Measurements from ENCODE around the gene MEIS2.

Gene MEIS2

GRCh38 chr15:36977659-36978058, 122.7 kb downstream of the MEIS2 start:
- Mint-ChIP-seq H3K9me3 (peaks cover 1% of the 10 kb centered on the region), H3K27ac (no peak overlapping the region), H3K4me1 (no peaks in the 10 kb centered on the region), H3K27me3 (no peaks in the 10 kb centered on the region), H3K4me3 (no peak overlapping the region), H3K36me3 (no peaks in the 10 kb centered on the region)
- ATAC-seq, result no peak

GRCh38 chr15:36972704-36973103, 127.6 kb downstream of the MEIS2 start:
- Mint-ChIP-seq H3K27me3 (no peaks in the 10 kb centered on the region), H3K36me3 (no peaks in the 10 kb centered on the region), H3K4me3 (no peak overlapping the region), H3K9me3 (no peaks in the 10 kb centered on the region), H3K4me1 (no peaks in the 10 kb centered on the region), H3K27ac (no peak overlapping the region)
- no peak for ATAC-seq

GRCh38 chr15:36970522-36970921, 129.8 kb downstream of the MEIS2 start:
- ATAC-seq, result no peak
- H3K9me3 Mint-ChIP-seq, result no peaks in the 10 kb centered on the region
- no peak overlapping the region for H3K4me3 Mint-ChIP-seq
- H3K36me3 Mint-ChIP-seq, result no peaks in the 10 kb centered on the region
- no peaks in the 10 kb centered on the region for H3K4me1 Mint-ChIP-seq
- H3K27ac Mint-ChIP-seq, result no peak overlapping the region
- no peaks in the 10 kb centered on the region for H3K27me3 Mint-ChIP-seq

GRCh38 chr15:36967929-36968328, 132.4 kb downstream of the MEIS2 start:
- no peaks in the 10 kb centered on the region for H3K27me3 Mint-ChIP-seq

GRCh38 chr15:36966708-36967107, 133.6 kb downstream of the MEIS2 start:
- Mint-ChIP-seq H3K4me1 (no peaks in the 10 kb centered on the region), H3K27me3 (no peaks in the 10 kb centered on the region)

More at GRCh38 chr15:36967929-36968328, 132.4 kb downstream of the MEIS2 start:
- H3K4me1 Mint-ChIP-seq, result no peaks in the 10 kb centered on the region
- H3K4me3 Mint-ChIP-seq, result no peak overlapping the region
- no peaks in the 10 kb centered on the region for H3K9me3 Mint-ChIP-seq
- no peaks in the 10 kb centered on the region for H3K36me3 Mint-ChIP-seq
- no peak overlapping the region for H3K27ac Mint-ChIP-seq
- no peak for ATAC-seq

GRCh38 chr15:36965570-36966342, 134.6 kb downstream of the MEIS2 start:
- no peaks in the 10 kb centered on the region for H3K4me1 Mint-ChIP-seq
- no peaks in the 10 kb centered on the region for H3K27me3 Mint-ChIP-seq
- H3K36me3 Mint-ChIP-seq, result no peaks in the 10 kb centered on the region
- no peaks in the 10 kb centered on the region for H3K9me3 Mint-ChIP-seq
- no peak for ATAC-seq
- H3K4me3 Mint-ChIP-seq, result no peak overlapping the region
- H3K27ac Mint-ChIP-seq, result no peak overlapping the region

More at GRCh38 chr15:36966708-36967107, 133.6 kb downstream of the MEIS2 start:
- H3K27ac Mint-ChIP-seq, result no peak overlapping the region
- H3K4me3 Mint-ChIP-seq, result no peak overlapping the region
- ATAC-seq, result peak; percentile 45
- H3K36me3 Mint-ChIP-seq, result no peaks in the 10 kb centered on the region
- no peaks in the 10 kb centered on the region for H3K9me3 Mint-ChIP-seq

GRCh38 chr15:36964626-36965025, 135.7 kb downstream of the MEIS2 start:
- Mint-ChIP-seq H3K27me3 (no peaks in the 10 kb centered on the region), H3K27ac (no peak overlapping the region), H3K9me3 (no peaks in the 10 kb centered on the region), H3K4me3 (no peak overlapping the region), H3K36me3 (no peaks in the 10 kb centered on the region), H3K4me1 (no peaks in the 10 kb centered on the region)
- ATAC-seq, result no peak

GRCh38 chr15:36961956-36962355, 138.4 kb downstream of the MEIS2 start:
- no peaks in the 10 kb centered on the region for H3K36me3 Mint-ChIP-seq
- H3K4me3 Mint-ChIP-seq, result no peak overlapping the region
- H3K27ac Mint-ChIP-seq, result no peak overlapping the region
- no peak for ATAC-seq
- H3K4me1 Mint-ChIP-seq, result no peaks in the 10 kb centered on the region
- no peaks in the 10 kb centered on the region for H3K27me3 Mint-ChIP-seq
- no peaks in the 10 kb centered on the region for H3K9me3 Mint-ChIP-seq

- no peak overlapping the region for H3K27ac Mint-ChIP-seq
- no peak for ATAC-seq
- no peaks in the 10 kb centered on the region for H3K9me3 Mint-ChIP-seq
- no peak overlapping the region for H3K4me3 Mint-ChIP-seq
- H3K4me1 Mint-ChIP-seq, result no peaks in the 10 kb centered on the region
- H3K36me3 Mint-ChIP-seq, result no peaks in the 10 kb centered on the region
- no peaks in the 10 kb centered on the region for H3K27me3 Mint-ChIP-seq
These were observed 139.5 kb downstream of the MEIS2 start for GRCh38 chr15:36960947-36961227.

- Mint-ChIP-seq H3K36me3 (no peaks in the 10 kb centered on the region), H3K4me3 (no peak overlapping the region), H3K4me1 (no peaks in the 10 kb centered on the region)
These were observed 140.0 kb downstream of the MEIS2 start for GRCh38 chr15:36960179-36960946.

GRCh38 chr15:36959746-36960145, 140.6 kb downstream of the MEIS2 start:
- Mint-ChIP-seq H3K4me1 (no peaks in the 10 kb centered on the region), H3K27me3 (no peaks in the 10 kb centered on the region), H3K9me3 (no peaks in the 10 kb centered on the region), H3K4me3 (no peak overlapping the region), H3K27ac (no peak overlapping the region), H3K36me3 (no peaks in the 10 kb centered on the region)
- no peak for ATAC-seq

More at GRCh38 chr15:36960179-36960946, 140.0 kb downstream of the MEIS2 start:
- Mint-ChIP-seq H3K27ac (no peak overlapping the region), H3K27me3 (no peaks in the 10 kb centered on the region), H3K9me3 (no peaks in the 10 kb centered on the region)
- no peak for ATAC-seq

GRCh38 chr15:36958606-36959005, 141.7 kb downstream of the MEIS2 start:
- no peak for ATAC-seq
- Mint-ChIP-seq H3K4me3 (no peak overlapping the region), H3K9me3 (no peaks in the 10 kb centered on the region), H3K4me1 (no peaks in the 10 kb centered on the region), H3K36me3 (no peaks in the 10 kb centered on the region), H3K27ac (no peak overlapping the region), H3K27me3 (no peaks in the 10 kb centered on the region)

GRCh38 chr15:36954486-36954885, 145.9 kb downstream of the MEIS2 start:
- H3K4me1 Mint-ChIP-seq, result no peaks in the 10 kb centered on the region
- no peaks in the 10 kb centered on the region for H3K9me3 Mint-ChIP-seq
- no peaks in the 10 kb centered on the region for H3K27me3 Mint-ChIP-seq
- H3K4me3 Mint-ChIP-seq, result no peak overlapping the region
- H3K27ac Mint-ChIP-seq, result no peak overlapping the region
- H3K36me3 Mint-ChIP-seq, result no peaks in the 10 kb centered on the region
- ATAC-seq, result no peak

- H3K4me3 Mint-ChIP-seq, result no peak overlapping the region
- no peaks in the 10 kb centered on the region for H3K27me3 Mint-ChIP-seq
- H3K27ac Mint-ChIP-seq, result no peak overlapping the region
- H3K4me1 Mint-ChIP-seq, result no peaks in the 10 kb centered on the region
- no peak for ATAC-seq
- H3K36me3 Mint-ChIP-seq, result no peaks in the 10 kb centered on the region
- no peaks in the 10 kb centered on the region for H3K9me3 Mint-ChIP-seq
These were observed 147.0 kb downstream of the MEIS2 start for GRCh38 chr15:36953346-36953745.

- Mint-ChIP-seq H3K4me3 (no peak overlapping the region), H3K27me3 (no peaks in the 10 kb centered on the region), H3K4me1 (no peaks in the 10 kb centered on the region), H3K27ac (no peak overlapping the region), H3K9me3 (no peaks in the 10 kb centered on the region), H3K36me3 (no peaks in the 10 kb centered on the region)
- ATAC-seq, result peak; percentile 39
These were observed 148.6 kb downstream of the MEIS2 start for GRCh38 chr15:36951731-36952247.

- no peaks in the 10 kb centered on the region for H3K4me1 Mint-ChIP-seq
- H3K27ac Mint-ChIP-seq, result no peak overlapping the region
- H3K36me3 Mint-ChIP-seq, result no peaks in the 10 kb centered on the region
- no peaks in the 10 kb centered on the region for H3K9me3 Mint-ChIP-seq
- H3K4me3 Mint-ChIP-seq, result no peak overlapping the region
- no peak for ATAC-seq
- no peaks in the 10 kb centered on the region for H3K27me3 Mint-ChIP-seq
These were observed 150.0 kb downstream of the MEIS2 start for GRCh38 chr15:36950371-36950770.
